ENCODE data around the gene EMP1. TPM values are rescaled to one million over a fixed set of nuclear protein-coding genes. Genes with fewer than 3 reads are reported as not detected.

EMP1 gene
- total and polyA plus RNA-seq, 2 of the 13 experiments (the other 11 are each of a cell fraction or from before 2014, with no cell fraction given), result 0.13 to 0.61 TPM

GRCh38 chr12:13205809-13206559 is 9.5 kb downstream of the EMP1 start:
- H3K4me2 ChIP-seq (ENCODE audit: low read depth, low read length), result no peak overlapping the region
- DNase-seq (ENCODE audit: low spot score), result no peak
- no TSS peak for BruUV-seq (replicated peaks)
- TF ChIP-seq KLF16 (CRISPR knock-in tag; IDR thresholded peaks at IDR 0.05) (no peak), CC2D1A (CRISPR knock-in tag; IDR thresholded peaks at IDR 0.05) (no peak), ZNF512 (CRISPR knock-in tag; IDR thresholded peaks at IDR 0.05) (no peak), ZNF788 (CRISPR knock-in tag; IDR thresholded peaks at IDR 0.05; ENCODE audit: borderline replicate concordance) (no peak), ZNF713 (CRISPR knock-in tag; IDR thresholded peaks at IDR 0.05) (no peak), ATAD3A (CRISPR knock-in tag; IDR thresholded peaks at IDR 0.05) (no peak), ZNF607 (CRISPR knock-in tag; IDR thresholded peaks at IDR 0.05; ENCODE audit: borderline replicate concordance) (no peak), GMEB1 (CRISPR knock-in tag; IDR thresholded peaks at IDR 0.05; ENCODE audit: borderline replicate concordance) (no peak), THYN1 (CRISPR knock-in tag; IDR thresholded peaks at IDR 0.05; ENCODE audit: borderline replicate concordance, low read depth) (no peak), ZNF256 (CRISPR knock-in tag; conservative IDR thresholded peaks at IDR 0.05) (no peak), EED (CRISPR knock-in tag; IDR thresholded peaks at IDR 0.05) (no peak), ZNF264 (CRISPR knock-in tag; IDR thresholded peaks at IDR 0.05) (no peak), PAX8 (CRISPR knock-in tag; IDR thresholded peaks at IDR 0.05; ENCODE audit: borderline replicate concordance) (no peak), ZZZ3 (CRISPR knock-in tag; IDR thresholded peaks at IDR 0.05; ENCODE audit: borderline replicate concordance) (no peak)
- TF ChIP-seq, protein P1, sequence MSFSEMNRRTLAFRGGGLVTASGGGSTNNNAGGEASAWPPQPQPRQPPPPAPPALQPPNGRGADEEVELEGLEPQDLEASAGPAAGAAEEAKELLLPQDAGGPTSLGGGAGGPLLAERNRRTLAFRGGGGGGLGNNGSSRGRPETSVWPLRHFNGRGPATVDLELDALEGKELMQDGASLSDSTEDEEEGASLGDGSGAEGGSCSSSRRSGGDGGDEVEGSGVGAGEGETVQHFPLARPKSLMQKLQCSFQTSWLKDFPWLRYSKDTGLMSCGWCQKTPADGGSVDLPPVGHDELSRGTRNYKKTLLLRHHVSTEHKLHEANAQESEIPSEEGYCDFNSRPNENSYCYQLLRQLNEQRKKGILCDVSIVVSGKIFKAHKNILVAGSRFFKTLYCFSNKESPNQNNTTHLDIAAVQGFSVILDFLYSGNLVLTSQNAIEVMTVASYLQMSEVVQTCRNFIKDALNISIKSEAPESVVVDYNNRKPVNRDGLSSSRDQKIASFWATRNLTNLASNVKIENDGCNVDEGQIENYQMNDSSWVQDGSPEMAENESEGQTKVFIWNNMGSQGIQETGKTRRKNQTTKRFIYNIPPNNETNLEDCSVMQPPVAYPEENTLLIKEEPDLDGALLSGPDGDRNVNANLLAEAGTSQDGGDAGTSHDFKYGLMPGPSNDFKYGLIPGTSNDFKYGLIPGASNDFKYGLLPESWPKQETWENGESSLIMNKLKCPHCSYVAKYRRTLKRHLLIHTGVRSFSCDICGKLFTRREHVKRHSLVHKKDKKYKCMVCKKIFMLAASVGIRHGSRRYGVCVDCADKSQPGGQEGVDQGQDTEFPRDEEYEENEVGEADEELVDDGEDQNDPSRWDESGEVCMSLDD (CRISPR knock-in tag; IDR thresholded peaks at IDR 0.05; ENCODE audit: borderline replicate concordance), result no peak
- TF ChIP-seq, protein P2, sequence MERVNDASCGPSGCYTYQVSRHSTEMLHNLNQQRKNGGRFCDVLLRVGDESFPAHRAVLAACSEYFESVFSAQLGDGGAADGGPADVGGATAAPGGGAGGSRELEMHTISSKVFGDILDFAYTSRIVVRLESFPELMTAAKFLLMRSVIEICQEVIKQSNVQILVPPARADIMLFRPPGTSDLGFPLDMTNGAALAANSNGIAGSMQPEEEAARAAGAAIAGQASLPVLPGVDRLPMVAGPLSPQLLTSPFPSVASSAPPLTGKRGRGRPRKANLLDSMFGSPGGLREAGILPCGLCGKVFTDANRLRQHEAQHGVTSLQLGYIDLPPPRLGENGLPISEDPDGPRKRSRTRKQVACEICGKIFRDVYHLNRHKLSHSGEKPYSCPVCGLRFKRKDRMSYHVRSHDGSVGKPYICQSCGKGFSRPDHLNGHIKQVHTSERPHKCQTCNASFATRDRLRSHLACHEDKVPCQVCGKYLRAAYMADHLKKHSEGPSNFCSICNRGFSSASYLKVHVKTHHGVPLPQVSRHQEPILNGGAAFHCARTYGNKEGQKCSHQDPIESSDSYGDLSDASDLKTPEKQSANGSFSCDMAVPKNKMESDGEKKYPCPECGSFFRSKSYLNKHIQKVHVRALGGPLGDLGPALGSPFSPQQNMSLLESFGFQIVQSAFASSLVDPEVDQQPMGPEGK (CRISPR knock-in tag; IDR thresholded peaks at IDR 0.05), result no peak

More at GRCh38 chr12:13205809-13206559, 9.5 kb downstream of the EMP1 start:
- ATAC-seq, result no peak
- in situ Hi-C loops (cut with HindIII; ENCODE audit: extremely low pct_ligation_motif_present, low pct_unique_long_range_greater_than_20kb), result loop anchor here (25.0 kb wide), 1 partner anchor 419 kb away; the partner anchor contains the start of gene APOLD1
- H3K4me3 ChIP-seq (replicated peaks in 1 of 3; ENCODE audit: insufficient read depth in 1 of 3, low read depth in 2 of 3, low read length in 3 of 3), result no peak overlapping the region
- no peak overlapping the region for H3K27ac ChIP-seq (ENCODE audit: extremely low read length, insufficient read depth, low read length)
- FAIRE-seq, result no peak
- POLR2A ChIA-PET, result no interaction called here
- intact Hi-C loops (cut with micrococcal nuclease; ENCODE audit: unreplicated experiment), result no loop called here
- no peaks in the 10 kb centered on the region for H3K36me3 ChIP-seq (replicated peaks in 1 of 2; ENCODE audit: control insufficient read depth in 1 of 2, insufficient read depth in 2 of 2, low read length in 2 of 2)
- H3K9ac ChIP-seq (ENCODE audit: insufficient read depth, low read depth, low read length), result no peak overlapping the region
- CTCF ChIA-PET (ENCODE audit: low intra/inter-chr PET ratio, low total read pairs), result no interaction called here
- H3K79me2 ChIP-seq (ENCODE audit: insufficient read depth, low read length), result no peaks in the 10 kb centered on the region
- H2AFZ ChIP-seq (ENCODE audit: low read length), result no peak overlapping the region
- H3K4me1 ChIP-seq (ENCODE audit: insufficient read depth, low read length), result no peaks in the 10 kb centered on the region
- WGBS (ENCODE audit: low lambda C conversion rate), result 0% methylated on average over 3 of the region's 3 CpGs
- H4K20me1 ChIP-seq (ENCODE audit: insufficient read depth, low read length), result no peaks in the 10 kb centered on the region
- H3K9me3 ChIP-seq (ENCODE audit: low read length), result no peaks in the 10 kb centered on the region
- H3K27me3 ChIP-seq (ENCODE audit: control insufficient read depth in 1 of 2, insufficient read depth in 2 of 2, low read length in 2 of 2), result peaks cover 1 to 61% of the 10 kb centered on the region in 2 experiments; a peak in 2 of 5 replicates

Measured in HepG2 (cell line).